Hair follicle dermal papilla cell (primary cell): ENCODE data around the gene BTBD9. TPM values are rescaled to one million over a fixed set of nuclear protein-coding genes. Genes with fewer than 3 reads are reported as not detected.

Source experiments
- small RNA-seq: library from RNA; depleted of rRNA; stranded (forward); fragments of <200 nt; gene quantifications from one replicate; pipeline ENCODE3, GENCODE V24; 2012
- total RNA-seq: library from RNA; depleted of rRNA; stranded (reverse); fragments of >200 nt; gene quantifications from 2 replicates; pipeline ENCODE4 v1.2.3, GENCODE V29; 2012

The BTBD9 gene
- 25.0 and 26.2 TPM in 2 replicates for total RNA-seq

DNA sequence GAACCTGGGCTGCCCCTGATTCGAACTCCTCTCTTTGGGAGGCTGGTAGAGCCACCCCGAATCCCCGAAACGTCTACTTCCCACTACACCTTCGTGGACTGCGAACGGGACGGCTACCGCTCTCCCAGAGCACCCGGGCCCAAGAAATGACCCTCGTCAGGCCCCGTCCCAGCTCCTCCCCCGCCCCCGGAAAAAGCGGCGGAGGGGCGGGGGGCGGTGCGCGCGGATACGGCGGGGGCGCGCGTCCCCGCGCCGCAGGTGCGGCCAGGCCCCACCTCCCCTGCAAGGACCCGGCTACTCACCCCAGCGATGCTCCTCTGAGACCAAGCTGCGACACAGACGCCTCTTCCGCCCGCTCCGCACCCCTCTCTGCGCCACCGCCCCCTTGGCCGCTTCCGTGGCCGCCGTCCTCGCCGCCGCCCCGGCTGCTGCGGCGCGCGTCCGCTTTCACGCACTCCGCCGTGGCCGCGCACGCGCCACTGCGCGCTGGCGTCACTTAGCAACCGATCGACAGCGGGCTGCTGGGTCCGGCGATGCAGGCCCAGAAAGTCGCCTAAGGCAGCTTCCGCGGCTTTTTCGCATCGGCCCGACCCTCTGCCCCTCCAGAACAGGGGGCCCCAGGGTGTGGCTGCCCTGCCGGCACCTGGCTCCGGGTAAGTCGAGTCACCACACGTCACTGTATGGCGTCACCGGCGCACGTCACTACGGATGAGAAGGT is at the start of gene BTBD9:
BTBD9 (minus strand) TSS at position 432 of the 718 bp plus-strand sequence.

Small RNA genes within 50 kb of the gene (small RNA-seq; reads per million reads assigned to genes)
- not detected for gene RF00019
- not detected for gene RF00279

Other genes with a start within 250 kb of the BTBD9 start
- 109 and 112 TPM in 2 replicates for gene GLO1, start 63.2 kb upstream of the BTBD9 start, total RNA-seq
- under 0.01 TPM in 1 of 2 replicates, not detected in the other for gene DNAH8, start 75.4 kb upstream of the BTBD9 start, total RNA-seq